HG02943 (cell line): ENCODE data around the gene KRTAP1-3.
"Not testable (repeated sequence)": the region's sequence is repeated elsewhere in the genome, so short reads cannot be mapped to it uniquely, and the experiment has no call there.

Experiments
- ATAC-seq: cut with Tn5 transposase; IDR thresholded peaks from one replicate; pipeline ENCODE4 v1.9.1; 2021; ENCODE audit warnings: mild to moderate bottlenecking, low read depth, moderate library complexity; ENCODE audit not compliant: unreplicated experiment

KRTAP1-3 gene, protein sequence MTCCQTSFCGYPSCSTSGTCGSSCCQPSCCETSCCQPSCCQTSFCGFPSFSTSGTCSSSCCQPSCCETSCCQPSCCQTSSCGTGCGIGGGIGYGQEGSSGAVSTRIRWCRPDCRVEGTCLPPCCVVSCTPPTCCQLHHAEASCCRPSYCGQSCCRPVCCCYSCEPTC

GRCh38 chr17:41034346-41034935 lies at the start of gene KRTAP1-3:
KRTAP1-3 (minus strand) TSS chr17:41034874; CDS start chr17:41034821, 53 bp downstream.
- not testable (repeated sequence) for ATAC-seq

DNA sequence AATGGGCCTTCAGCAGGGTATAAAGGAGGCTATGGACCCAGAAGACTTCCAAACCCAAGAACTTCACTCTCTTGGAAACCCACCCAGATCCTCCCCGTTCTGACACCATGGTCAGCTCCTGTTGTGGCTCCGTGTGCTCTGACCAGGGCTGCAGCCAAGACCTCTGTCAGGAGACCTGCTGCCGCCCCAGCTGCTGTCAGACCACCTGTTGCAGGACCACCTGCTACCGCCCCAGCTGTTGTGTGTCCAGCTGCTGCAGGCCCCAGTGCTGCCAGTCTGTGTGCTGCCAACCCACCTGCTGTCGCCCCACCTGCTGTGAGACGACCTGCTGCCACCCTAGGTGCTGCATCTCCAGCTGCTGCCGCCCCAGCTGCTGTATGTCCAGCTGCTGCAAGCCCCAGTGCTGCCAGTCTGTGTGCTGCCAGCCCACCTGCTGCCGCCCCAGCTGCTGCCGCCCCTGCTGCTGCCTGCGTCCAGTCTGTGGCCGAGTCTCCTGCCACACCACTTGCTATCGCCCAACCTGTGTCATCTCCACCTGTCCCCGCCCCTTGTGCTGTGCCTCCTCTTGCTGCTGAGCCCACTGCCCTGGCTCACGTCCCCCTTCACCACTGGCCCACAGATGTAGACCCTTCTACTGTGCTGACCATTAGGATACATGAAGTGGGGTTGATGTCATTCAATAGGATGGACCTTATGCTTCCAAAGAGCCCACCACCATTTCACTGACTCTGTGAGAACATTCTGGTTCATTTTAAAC lies 49.6 kb upstream of the KRTAP1-3 start, which contains the start of gene KRTAP4-7:
KRTAP4-7 (plus strand) TSS at position 51 of the 757 bp plus-strand sequence; CDS start at position 108, 57 bp downstream.
- ATAC-seq, result not testable (repeated sequence)

- not testable (repeated sequence) for ATAC-seq
Observed at GRCh38 chr17:41083427-41083826, 48.8 kb upstream of the KRTAP1-3 start.

DNA sequence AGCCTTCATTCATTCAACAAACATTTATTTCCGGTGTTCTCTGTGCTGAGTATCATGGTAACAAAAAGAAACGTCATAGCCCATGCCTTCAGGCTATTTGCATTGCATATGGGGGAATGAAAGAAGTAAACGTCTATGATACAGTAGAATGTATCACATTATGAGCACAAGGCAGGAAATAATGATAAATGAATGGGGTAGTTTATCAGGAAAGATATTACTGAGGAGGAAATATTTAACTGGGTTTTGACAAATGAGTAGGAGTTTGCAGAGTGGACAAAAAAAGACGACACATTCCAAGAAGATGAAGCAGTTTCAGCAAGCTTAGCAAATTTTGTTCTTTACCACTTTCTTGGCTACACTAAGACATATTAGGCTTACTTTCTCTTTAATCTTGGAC lies 48.0 kb upstream of the KRTAP1-3 start:
- ATAC-seq, result no peak

- ATAC-seq, result no peak
Observed at GRCh38 chr17:41076788-41077187, 42.1 kb upstream of the KRTAP1-3 start.

DNA sequence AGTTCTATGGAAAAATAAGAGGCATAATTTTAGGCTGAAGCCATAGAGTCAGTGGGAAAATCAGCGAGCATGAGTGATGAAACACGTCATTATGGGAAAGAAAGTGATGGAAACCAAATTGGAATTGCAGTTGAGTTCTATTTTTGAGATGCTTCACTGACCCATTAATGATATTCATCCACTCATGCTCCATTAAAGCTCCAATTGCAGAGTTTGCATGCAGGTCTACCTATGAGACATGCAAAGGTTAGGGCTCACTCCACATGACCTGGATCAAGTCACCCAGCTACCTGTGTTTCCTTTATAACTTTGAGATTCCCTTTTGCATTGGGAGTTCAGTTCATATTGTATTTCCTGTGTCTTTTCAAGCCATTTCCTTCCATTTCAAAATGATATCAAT lies 39.0 kb upstream of the KRTAP1-3 start:
- ATAC-seq, result no peak

- no peak for ATAC-seq
Observed at GRCh38 chr17:41071606-41072360, 37.1 kb upstream of the KRTAP1-3 start.

DNA sequence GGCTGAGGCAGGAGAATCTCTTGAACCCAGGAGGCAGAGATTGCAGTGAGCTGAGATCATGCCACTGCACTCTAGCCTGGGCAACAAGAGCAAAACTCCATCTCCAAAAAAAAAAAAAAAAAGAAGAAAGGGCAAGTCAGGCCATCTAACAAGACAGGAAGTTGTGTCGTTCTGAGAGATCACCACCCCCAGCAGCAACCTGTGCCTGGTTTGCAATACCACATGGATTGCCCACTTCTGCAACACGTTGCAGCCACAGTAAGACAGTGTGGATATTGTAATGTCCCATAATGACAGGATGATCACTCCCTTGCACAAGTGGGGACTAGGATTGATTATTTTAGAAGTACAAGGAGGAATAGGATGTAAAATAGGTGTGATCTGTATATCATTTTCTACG lies 34.4 kb upstream of the KRTAP1-3 start:
- ATAC-seq, result no peak

GRCh38 chr17:41067281-41067680 lies 32.6 kb upstream of the KRTAP1-3 start:
- no peak for ATAC-seq

- ATAC-seq, result no peak
Observed at GRCh38 chr17:41065829-41066624, 31.4 kb upstream of the KRTAP1-3 start, which contains the start of gene KRTAP2-4. KRTAP2-4 (minus strand) TSS chr17:41065879; CDS start chr17:41065845, 34 bp downstream.

- not testable (repeated sequence) for ATAC-seq
Observed at GRCh38 chr17:41065016-41065689, 30.5 kb upstream of the KRTAP1-3 start.

- no peak for ATAC-seq
Observed at GRCh38 chr17:41064301-41064700, 29.6 kb upstream of the KRTAP1-3 start.

GRCh38 chr17:41063449-41063848 lies 28.8 kb upstream of the KRTAP1-3 start:
- ATAC-seq, result no peak

GRCh38 chr17:41061964-41062363 lies 27.3 kb upstream of the KRTAP1-3 start:
- ATAC-seq, result no peak

GRCh38 chr17:41060052-41060604 lies 25.5 kb upstream of the KRTAP1-3 start, which contains the start of gene KRTAP2-3:
KRTAP2-3 (minus strand) TSS chr17:41060114; CDS start chr17:41060050, 64 bp downstream.
- ATAC-seq, result no peak

GRCh38 chr17:41059276-41060051 lies 24.8 kb upstream of the KRTAP1-3 start:
- ATAC-seq, result not testable (repeated sequence)

- ATAC-seq, result no peak
Observed at GRCh38 chr17:41058741-41059140, 24.1 kb upstream of the KRTAP1-3 start.

DNA sequence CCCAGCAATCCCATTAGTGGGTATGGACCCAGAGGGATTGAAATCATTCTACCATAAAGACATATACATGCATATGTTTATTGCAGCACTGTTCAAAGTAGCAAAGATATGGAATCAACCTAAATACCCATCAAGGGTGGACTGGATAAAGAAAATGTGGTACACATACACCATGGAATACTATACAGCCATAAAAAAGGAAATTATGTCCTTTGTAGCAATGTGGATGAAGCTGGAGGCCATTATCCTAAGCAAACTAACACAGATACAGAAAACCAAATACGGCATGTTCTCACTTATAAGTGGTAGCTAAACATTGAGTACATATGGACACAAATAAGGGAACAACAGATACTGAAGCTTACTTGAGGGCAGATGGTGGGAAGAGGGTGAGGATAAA lies 22.9 kb upstream of the KRTAP1-3 start:
- no peak for ATAC-seq
